ENCODE results near the gene SPATA2. TPM values are rescaled to one million over a fixed set of nuclear protein-coding genes. Genes with fewer than 3 reads are reported as not detected.
A peak's percentile ranks its signal among the peaks of the same experiment; 100 is the strongest.
"Not testable (repeated sequence)": the region's sequence is repeated elsewhere in the genome, so short reads cannot be mapped to it uniquely, and the experiment has no call there.

SPATA2 gene
- total RNA-seq (2014; rRNA removed; shearing (Covaris generic)): 4.1 and 8.3 TPM in 2 replicates

GRCh38 chr20:49915380-49916145 lies at the start of gene SPATA2:
TSS of gene SPATA2 (minus strand) at chr20:49915529. CDS start at chr20:49908490, 7,039 bp downstream.
- DNase-seq (ENCODE audit: low read depth): peak; percentile 98

- DNase-seq (ENCODE audit: low read depth): no peak
Observed at GRCh38 chr20:49961413-49961812, 46.1 kb upstream of the SPATA2 start.

GRCh38 chr20:49957089-49957938 lies 42.0 kb upstream of the SPATA2 start:
- DNase-seq (ENCODE audit: low read depth): peak; percentile 51

- DNase-seq (ENCODE audit: low read depth): no peak
Observed at GRCh38 chr20:49956689-49957088, 41.4 kb upstream of the SPATA2 start.

GRCh38 chr20:49955830-49956396 lies 40.6 kb upstream of the SPATA2 start:
- DNase-seq (ENCODE audit: low read depth): not testable (repeated sequence)

- no peak for DNase-seq (ENCODE audit: low read depth)
Observed at GRCh38 chr20:49955167-49955566, 39.8 kb upstream of the SPATA2 start.

- peak; percentile 84 for DNase-seq (ENCODE audit: low read depth)
Observed at GRCh38 chr20:49951151-49951550, 35.8 kb upstream of the SPATA2 start.

GRCh38 chr20:49948809-49949507 lies 33.6 kb upstream of the SPATA2 start:
- peak; percentile 97 for DNase-seq (ENCODE audit: low read depth)

GRCh38 chr20:49948178-49948577 lies 32.8 kb upstream of the SPATA2 start:
- peak; percentile 70 for DNase-seq (ENCODE audit: low read depth)

- no peak for DNase-seq (ENCODE audit: low read depth)
Observed at GRCh38 chr20:49945701-49946477, 30.6 kb upstream of the SPATA2 start.

- DNase-seq (ENCODE audit: low read depth): no peak
Observed at GRCh38 chr20:49945306-49945700, 30.0 kb upstream of the SPATA2 start.

- DNase-seq (ENCODE audit: low read depth): no peak
Observed at GRCh38 chr20:49942942-49943341, 27.6 kb upstream of the SPATA2 start.

GRCh38 chr20:49942303-49942702 lies 27.0 kb upstream of the SPATA2 start:
- DNase-seq (ENCODE audit: low read depth): no peak

- no peak for DNase-seq (ENCODE audit: low read depth)
Observed at GRCh38 chr20:49941456-49941855, 26.1 kb upstream of the SPATA2 start.

GRCh38 chr20:49938173-49939163 lies 23.1 kb upstream of the SPATA2 start:
- peak; percentile 49 for DNase-seq (ENCODE audit: low read depth)

- peak; percentile 56 for DNase-seq (ENCODE audit: low read depth)
Observed at GRCh38 chr20:49937027-49937929, 21.9 kb upstream of the SPATA2 start.

- DNase-seq (ENCODE audit: low read depth): peak; percentile 90
Observed at GRCh38 chr20:49936153-49937026, 21.1 kb upstream of the SPATA2 start, which contains the start of gene RNF114. TSS of gene RNF114 (plus strand) at chr20:49936397. CDS start at chr20:49936413, 16 bp downstream.
